ENCODE data around the gene PTPRN2.

- TF ChIP-seq BRCA1 (IDR thresholded peaks at IDR 0.05) (no peak), BRCA1 (CRISPR knock-in tag; IDR thresholded peaks at IDR 0.05) (no peak), ZNF561 (CRISPR knock-in tag; conservative IDR thresholded peaks at IDR 0.05) (no peak), TAF1 (IDR thresholded peaks at IDR 0.05; ENCODE audit: control insufficient read depth, extremely low read depth, insufficient read depth, low read length, severe bottlenecking) (no peak), CHD2 (IDR thresholded peaks at IDR 0.05; ENCODE audit: low read depth, low read length) (no peak), UBTF (IDR thresholded peaks at IDR 0.05; ENCODE audit: borderline replicate concordance in 1 of 2, low read depth in 2 of 2, low read length in 2 of 2) (no peak)
- TF ChIP-seq, protein P1, sequence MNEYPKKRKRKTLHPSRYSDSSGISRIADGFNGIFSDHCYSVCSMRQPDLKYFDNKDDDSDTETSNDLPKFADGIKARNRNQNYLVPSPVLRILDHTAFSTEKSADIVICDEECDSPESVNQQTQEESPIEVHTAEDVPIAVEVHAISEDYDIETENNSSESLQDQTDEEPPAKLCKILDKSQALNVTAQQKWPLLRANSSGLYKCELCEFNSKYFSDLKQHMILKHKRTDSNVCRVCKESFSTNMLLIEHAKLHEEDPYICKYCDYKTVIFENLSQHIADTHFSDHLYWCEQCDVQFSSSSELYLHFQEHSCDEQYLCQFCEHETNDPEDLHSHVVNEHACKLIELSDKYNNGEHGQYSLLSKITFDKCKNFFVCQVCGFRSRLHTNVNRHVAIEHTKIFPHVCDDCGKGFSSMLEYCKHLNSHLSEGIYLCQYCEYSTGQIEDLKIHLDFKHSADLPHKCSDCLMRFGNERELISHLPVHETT (CRISPR knock-in tag; conservative IDR thresholded peaks at IDR 0.05 in 1 of 2, IDR thresholded peaks at IDR 0.05 in 1 of 2): no peak
- TF ChIP-seq, protein P2, sequence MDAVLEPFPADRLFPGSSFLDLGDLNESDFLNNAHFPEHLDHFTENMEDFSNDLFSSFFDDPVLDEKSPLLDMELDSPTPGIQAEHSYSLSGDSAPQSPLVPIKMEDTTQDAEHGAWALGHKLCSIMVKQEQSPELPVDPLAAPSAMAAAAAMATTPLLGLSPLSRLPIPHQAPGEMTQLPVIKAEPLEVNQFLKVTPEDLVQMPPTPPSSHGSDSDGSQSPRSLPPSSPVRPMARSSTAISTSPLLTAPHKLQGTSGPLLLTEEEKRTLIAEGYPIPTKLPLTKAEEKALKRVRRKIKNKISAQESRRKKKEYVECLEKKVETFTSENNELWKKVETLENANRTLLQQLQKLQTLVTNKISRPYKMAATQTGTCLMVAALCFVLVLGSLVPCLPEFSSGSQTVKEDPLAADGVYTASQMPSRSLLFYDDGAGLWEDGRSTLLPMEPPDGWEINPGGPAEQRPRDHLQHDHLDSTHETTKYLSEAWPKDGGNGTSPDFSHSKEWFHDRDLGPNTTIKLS (IDR thresholded peaks at IDR 0.05; ENCODE audit: borderline replicate concordance, low read depth): no peak
These were observed 1090.3 kb downstream of the PTPRN2 start for GRCh38 chr7:157497367-157497743.
